Fibroblast of skin of back (primary cell): ENCODE measurements around the gene LMAN1L.

Experiments
- DNase-seq: peaks from one replicate; pipeline ENCODE4 v3.0.0-alpha.2; 2013

LMAN1L gene

GRCh38 chr15:74817370-74817737, 4.7 kb downstream of the LMAN1L start:
- DNase-seq = peak; percentile 17

- no peak for DNase-seq
Observed at GRCh38 chr15:74820056-74820455, 7.4 kb downstream of the LMAN1L start.

- DNase-seq = no peak
Observed at GRCh38 chr15:74821091-74821789, 8.6 kb downstream of the LMAN1L start.

GRCh38 chr15:74821790-74822158, 9.1 kb downstream of the LMAN1L start:
- no peak for DNase-seq

- DNase-seq = no peak
Observed at GRCh38 chr15:74822233-74822632, 9.6 kb downstream of the LMAN1L start.

GRCh38 chr15:74823324-74823723, 10.7 kb downstream of the LMAN1L start:
- no peak for DNase-seq

GRCh38 chr15:74824976-74825375, 12.3 kb downstream of the LMAN1L start:
- no peak for DNase-seq

- DNase-seq = no peak
Observed at GRCh38 chr15:74825866-74826265, 13.2 kb downstream of the LMAN1L start.

- DNase-seq = peak; percentile 22
Observed at GRCh38 chr15:74826364-74826819, 13.8 kb downstream of the LMAN1L start, which contains the start of gene CPLX3. CPLX3 (plus strand) TSS chr15:74826627; CDS start chr15:74826704, 77 bp downstream.

- no peak for DNase-seq
Observed at GRCh38 chr15:74826921-74827320, 14.3 kb downstream of the LMAN1L start.

- no peak for DNase-seq
Observed at GRCh38 chr15:74827614-74828013, 15.0 kb downstream of the LMAN1L start.

GRCh38 chr15:74828835-74829234, 16.2 kb downstream of the LMAN1L start:
- DNase-seq = no peak

GRCh38 chr15:74829486-74829885, 16.9 kb downstream of the LMAN1L start:
- peak; percentile 61 for DNase-seq

- DNase-seq = no peak
Observed at GRCh38 chr15:74829991-74830390, 17.4 kb downstream of the LMAN1L start.

GRCh38 chr15:74830868-74831267, 18.2 kb downstream of the LMAN1L start:
- DNase-seq = no peak

- no peak for DNase-seq
Observed at GRCh38 chr15:74831813-74832495, 19.3 kb downstream of the LMAN1L start.

- DNase-seq = no peak
Observed at GRCh38 chr15:74832826-74833225, 20.2 kb downstream of the LMAN1L start.

GRCh38 chr15:74833376-74834107, 20.9 kb downstream of the LMAN1L start:
- DNase-seq = no peak

- peak; percentile 41 for DNase-seq
Observed at GRCh38 chr15:74835312-74835823, 22.7 kb downstream of the LMAN1L start.

- no peak for DNase-seq
Observed at GRCh38 chr15:74836846-74837245, 24.2 kb downstream of the LMAN1L start.

GRCh38 chr15:74837482-74838136, 25.0 kb downstream of the LMAN1L start:
- no peak for DNase-seq

GRCh38 chr15:74838137-74838516, 25.5 kb downstream of the LMAN1L start:
- DNase-seq = no peak
